Measurements from ENCODE around the gene ARL17A.
"Not testable (repeated sequence)": the region's sequence is repeated elsewhere in the genome, so short reads cannot be mapped to it uniquely, and the experiment has no call there.

Gene ARL17A
- 0.78 to 1.8 reads per million in 2 experiments for total RNA-seq

DNA sequence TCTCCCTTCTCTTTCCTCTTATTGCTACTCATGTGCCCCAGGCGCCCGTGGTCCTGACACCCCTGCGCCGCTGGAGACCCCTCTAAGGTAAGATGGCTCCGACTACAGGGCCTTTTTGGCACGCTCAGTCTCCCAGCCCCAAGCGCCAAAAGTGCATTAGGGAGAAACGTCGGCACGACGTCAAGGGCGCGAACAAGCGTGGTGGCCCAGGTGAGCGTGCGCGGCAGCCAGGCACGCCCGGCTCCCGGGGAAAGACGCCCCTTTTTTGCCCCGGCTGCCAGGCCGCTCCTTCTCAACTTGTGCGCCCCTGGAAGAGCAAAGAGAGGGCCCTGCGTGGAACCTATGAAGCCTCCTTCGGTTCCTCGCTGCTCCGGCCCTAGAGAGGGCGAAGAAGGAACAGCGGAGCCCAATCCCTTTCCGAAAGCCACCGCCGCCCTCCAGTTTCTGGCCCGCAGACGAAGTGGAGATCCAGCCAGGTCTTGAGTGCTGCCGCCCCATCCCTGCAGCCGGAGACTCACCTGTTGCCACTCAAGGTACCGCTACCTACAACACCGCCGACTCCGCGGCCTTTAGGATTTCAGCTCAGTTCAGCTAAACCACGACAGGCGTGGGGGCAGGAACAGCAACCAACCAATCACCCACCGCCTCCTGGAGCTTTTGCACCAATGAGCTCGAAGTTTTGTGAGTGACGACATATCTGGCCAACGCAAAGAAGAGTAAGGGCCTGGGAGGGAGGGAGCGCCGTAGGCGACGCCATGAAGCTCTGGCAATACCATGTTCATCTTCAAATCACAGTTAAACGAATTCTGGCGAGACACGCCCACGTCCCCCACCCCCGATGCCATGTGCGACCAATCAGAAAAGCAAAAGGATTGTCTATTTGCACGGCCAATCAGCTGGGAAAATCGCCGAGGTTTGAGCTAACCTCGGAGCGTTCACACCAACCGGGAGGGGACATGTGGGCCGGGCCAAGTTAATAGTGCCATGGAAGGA lies at the start of gene ARL17A:
TSS of gene ARL17A (minus strand) at position 609 of the 993 bp plus-strand sequence. CDS start 3,369 bp downstream, outside the sequence.
- peak; percentile 75 for DNase-seq (ENCODE audit: low read depth)

DNA sequence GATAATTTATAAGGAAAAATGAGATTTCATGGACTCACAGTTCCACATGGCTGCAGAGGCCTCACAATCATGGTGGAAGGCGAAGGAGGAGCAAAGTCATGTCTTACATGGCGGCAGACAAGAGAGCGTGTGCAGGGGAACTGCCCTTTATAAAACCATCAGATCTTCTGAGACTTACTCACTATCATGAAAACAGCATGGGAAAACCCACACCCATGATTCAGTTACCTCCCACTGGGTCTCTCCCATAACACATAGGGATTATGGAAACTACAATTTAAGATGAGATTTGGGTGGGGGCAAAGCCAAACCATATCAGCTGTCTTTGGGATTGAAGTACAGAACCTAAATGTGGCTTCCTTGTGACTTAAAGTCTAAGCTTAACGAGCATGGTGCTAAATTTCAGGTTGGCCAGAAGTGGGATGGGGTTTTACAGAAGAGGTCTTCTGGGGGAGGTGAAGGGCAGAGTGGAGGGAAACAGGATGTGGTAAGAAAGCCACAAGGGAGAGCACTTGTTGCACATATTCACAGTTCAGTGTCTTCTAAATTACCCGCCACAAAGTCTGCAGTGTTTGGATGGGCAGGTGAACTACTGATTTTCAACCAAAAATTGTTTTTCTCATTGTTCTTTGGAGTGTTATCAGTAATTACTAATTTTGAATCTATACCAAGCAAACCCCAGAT lies 49.4 kb upstream of the ARL17A start:
- not testable (repeated sequence) for DNase-seq (ENCODE audit: low read depth)

DNA sequence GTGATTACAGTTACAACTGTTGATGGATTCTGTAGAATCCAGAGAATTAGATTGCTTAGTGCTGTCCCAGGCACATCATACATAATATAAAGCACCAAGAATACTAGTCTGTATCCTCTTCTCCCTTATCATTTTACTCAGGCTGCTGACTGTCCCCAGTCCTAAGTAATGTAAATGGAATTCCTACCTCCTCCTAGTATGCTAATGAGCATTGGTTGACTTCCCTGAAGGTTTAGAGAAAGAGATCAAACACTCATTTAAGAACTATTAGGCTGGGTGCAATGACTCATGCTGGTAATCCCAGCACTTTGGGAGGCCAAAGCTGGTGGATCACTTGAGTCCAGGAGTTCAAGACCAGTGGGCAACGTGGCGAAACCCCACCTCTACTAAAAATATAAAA lies 48.0 kb upstream of the ARL17A start:
- not testable (repeated sequence) for DNase-seq (ENCODE audit: low read depth)

DNA sequence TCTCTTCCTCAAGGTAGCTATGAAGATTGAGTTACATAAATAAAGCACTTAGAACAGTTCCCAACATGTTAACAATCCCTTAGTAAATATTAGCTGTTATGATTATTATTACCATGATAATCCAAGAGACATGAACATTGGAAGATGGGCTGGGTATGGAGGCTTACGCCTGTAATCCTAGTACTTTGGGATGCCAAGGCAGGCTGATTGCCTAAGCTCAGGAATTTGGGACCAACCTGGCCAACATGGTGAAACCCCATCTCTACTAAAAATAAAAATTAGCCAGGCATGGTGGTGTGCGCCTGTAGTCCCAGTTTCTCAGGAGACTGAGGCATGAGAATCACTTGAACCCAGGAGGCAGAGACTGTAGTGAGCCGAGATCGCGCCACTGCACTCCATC lies 45.2 kb upstream of the ARL17A start:
- not testable (repeated sequence) for DNase-seq (ENCODE audit: low read depth)

DNA sequence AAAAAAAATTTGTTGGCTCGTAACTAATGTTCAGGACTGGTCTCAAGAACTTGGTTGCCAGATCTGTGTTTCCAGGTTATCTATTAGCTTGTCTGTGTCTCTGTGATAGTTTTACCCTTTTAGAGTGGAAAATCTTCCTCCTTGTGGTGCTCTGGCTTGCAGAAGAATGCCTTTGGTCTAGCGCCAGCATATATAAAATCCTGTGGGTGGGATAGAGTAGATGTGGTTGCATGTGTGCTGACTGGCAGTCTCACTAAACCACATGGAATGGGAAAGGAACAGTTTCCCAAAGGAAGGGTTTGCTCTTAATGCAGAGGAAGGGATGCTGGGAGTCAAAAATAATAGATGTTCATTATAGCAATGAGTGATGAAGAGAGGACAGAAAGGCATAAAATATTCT lies 44.3 kb upstream of the ARL17A start:
- DNase-seq (ENCODE audit: low read depth), result not testable (repeated sequence)

DNA sequence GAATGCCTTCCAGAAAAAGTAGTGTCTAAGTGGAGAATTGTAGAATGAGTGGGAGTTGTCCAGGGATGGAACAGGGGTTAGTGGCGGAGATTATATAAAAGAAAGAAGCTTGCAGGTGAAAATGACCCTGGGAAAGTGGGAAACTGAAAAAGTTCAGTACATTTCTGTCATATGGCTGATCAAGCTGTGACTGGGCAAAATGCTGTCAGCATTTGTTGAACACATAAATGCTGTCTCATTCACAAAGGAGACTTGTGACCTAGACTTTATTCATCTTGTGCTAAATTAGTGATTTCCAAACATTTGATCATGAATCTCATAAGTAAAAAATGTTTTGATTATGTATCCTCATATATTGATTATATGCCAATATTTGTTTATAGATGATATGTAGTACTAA lies 39.5 kb upstream of the ARL17A start:
- not testable (repeated sequence) for DNase-seq (ENCODE audit: low read depth)

DNA sequence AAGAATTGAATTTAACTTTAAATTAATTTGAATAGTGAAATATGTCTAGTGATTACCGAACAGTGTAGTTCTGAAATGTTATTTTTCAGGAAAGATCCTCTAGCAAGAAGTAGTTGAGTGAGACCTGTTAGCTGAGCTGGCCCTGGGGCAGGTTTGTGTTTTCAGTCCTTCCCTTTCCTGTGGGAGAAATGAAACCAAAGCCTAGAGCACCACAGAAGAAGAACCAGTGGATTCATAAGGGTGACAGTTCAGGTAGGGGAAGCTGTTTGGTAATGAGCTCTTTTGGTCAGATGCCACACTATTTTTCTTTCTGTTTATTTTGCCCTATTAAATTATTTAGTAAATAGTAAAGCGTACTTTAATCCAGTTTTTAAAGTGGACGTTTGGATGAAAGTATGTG lies 37.6 kb upstream of the ARL17A start:
- DNase-seq (ENCODE audit: low read depth), result not testable (repeated sequence)

DNA sequence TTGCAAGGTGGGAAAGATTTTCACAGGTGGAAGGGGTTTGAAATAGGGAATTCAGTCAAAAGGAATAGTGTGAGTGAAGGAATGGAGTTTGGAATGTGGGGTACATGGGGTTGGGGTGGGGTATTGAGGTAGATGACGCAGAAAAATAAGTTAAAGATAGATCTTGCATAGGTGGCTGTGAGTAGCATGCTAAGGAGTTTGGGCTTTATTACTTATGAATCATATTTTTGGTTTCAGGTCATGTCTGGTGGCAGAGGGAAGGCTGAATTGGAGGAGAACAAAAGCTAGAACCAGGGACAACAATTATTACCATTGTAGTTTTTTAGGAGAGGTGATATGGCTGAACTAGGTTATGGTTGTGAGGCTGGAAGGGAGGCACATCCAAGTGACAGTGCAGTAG lies 34.4 kb upstream of the ARL17A start:
- not testable (repeated sequence) for DNase-seq (ENCODE audit: low read depth)

DNA sequence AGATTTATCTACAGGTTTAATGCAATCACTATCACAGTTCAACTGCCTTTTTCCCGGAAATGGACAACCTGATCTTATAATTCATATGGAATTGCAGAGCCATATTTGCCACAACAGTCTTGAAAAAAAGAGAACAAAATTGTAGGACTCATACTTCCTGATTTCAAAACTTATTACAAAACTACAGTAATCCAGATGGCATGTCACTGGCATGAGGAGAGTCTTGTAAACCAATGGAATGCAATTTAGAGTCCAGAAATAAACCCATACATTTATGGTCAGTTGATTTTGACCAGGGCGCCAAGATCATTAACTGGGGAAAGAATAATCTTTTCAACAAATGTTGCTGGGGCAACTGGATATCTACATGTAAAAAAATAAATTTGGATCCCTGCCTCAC lies 31.8 kb upstream of the ARL17A start:
- DNase-seq (ENCODE audit: low read depth), result not testable (repeated sequence)

DNA sequence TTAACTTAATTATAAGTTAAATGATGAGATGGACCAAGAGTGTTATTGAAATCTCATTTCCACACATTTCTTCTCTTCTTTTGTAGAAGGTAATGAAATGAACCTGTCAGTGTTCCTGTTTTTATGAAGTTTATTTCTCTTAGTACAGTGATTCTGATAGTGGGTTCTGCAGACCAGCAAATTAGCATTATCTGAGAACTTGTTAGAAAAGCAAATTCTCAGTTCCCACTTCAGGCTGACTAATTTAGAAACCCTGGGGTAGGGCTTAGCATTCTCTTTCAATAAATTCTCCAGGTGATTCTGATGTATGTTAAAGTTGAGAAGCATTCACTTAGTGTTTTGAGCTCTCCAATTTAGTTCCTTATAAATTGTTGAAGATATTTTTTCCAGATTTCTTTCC lies 23.6 kb upstream of the ARL17A start:
- not testable (repeated sequence) for DNase-seq (ENCODE audit: low read depth)

DNA sequence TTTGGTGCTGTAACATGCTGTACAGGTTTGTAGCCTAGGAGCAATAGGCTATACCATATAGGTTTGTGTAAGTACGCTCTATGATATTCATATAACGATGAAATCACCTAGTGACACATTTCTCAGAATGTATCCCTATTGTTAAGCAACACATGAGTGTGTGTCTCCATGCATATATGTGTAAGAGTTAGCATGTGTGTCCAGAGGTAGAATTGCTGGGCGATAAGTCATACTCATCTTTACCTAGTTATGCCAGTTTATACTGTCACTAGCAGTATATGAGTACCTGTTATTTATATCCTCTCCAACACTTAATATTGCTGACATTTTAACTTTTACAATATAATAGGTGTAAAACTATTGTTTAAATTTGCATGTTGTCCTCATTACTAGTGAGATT lies 21.3 kb upstream of the ARL17A start:
- DNase-seq (ENCODE audit: low read depth), result not testable (repeated sequence)

DNA sequence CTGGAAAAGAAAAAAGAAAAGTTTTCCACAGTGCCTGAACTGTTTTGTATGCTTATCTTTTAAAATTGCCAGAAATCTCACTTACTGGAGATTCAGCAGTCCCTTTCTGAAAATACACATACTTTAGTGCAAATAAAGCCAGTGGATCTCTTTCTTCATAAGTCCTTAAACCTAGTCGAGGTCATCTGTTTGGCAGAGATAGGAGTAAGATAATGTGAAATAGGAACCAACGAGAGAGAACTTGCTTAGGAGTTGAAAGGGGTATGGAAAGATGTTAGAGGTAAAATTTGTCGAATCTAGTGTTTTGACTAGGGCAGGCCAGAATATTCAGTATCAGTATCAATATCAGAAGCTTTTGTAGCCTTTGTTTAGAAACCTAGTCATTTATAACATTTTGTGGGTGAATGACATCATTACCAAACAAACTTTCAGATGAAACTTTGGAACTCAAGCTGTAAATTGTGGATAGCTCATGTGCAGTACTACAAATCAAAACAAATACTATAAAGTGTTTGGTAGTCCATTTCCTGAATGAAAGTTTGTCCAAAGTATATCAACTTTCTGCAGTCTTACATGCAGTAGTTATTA lies 18.9 kb upstream of the ARL17A start:
- DNase-seq (ENCODE audit: low read depth), result not testable (repeated sequence)

DNA sequence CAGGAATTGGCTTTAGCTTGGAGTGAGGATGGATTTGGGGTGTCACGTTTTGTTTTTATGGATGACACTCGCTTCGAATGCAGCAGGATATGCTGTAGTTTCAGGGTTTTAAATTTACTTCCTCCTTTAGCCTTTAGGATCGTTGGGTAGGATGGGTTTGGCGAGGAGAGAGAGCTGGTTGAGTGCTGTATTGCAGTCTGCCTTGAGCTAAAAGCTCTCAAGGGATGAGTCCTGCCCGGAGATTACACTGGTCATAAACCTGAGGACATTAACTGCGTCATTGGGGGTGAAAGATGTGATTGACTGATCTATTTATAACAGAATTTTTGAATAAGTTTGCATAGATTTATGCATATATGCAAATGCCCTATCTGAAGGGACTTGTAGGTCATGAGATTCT lies 11.8 kb upstream of the ARL17A start:
- DNase-seq (ENCODE audit: low read depth), result not testable (repeated sequence)

DNA sequence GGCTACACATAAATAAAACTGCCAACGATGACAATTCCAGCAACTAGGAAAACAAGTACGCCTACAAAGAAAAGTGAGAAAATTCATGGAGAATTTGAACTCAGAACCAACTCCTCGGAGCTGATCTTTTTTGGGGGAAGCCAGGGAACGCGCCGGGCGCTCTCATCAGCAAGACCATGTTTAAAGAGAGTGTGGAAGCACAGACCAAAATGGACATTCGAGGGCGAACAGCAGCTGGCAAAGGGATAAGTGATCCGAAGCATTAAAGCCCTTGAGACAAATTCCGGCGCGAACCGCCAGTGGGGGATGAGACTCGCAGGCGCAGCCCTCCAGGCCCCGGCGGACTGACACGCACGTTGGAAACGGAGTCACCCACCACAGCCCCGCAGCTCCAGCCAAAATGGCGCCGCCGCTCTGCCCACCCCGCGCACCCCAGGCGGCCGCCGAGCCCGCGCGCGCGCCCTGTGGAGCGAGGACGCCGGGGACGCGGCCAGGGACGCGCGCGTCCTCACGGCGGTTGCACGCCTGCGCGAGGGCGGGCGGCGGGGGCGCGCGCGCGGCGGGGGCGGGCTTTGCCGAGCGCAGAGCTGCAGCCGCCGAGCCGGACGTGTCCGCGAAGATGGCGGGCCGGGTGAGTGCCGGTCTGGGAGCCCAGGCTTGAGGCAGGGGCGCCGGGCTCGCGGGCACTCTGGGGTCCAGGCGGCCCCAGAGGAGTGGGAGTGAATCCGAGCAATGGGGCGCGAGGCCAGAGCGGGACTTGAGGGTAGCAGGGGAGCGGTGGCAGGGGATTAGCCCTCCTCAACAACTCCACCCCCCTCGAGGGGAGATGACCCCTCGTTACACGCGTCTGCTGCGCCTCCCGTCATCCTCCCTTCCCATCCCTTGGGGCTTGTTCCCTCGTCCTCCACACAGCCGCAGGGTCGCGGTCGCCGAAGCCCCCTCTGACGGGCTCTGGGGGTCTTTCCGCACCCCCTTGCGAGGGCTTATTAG lies 11.0 kb upstream of the ARL17A start, which contains the start of gene NSF:
TSS of gene NSF (plus strand) at position 513 of the 990 bp plus-strand sequence. CDS start at position 620, 107 bp downstream.
- DNase-seq (ENCODE audit: low read depth), result not testable (repeated sequence)

DNA sequence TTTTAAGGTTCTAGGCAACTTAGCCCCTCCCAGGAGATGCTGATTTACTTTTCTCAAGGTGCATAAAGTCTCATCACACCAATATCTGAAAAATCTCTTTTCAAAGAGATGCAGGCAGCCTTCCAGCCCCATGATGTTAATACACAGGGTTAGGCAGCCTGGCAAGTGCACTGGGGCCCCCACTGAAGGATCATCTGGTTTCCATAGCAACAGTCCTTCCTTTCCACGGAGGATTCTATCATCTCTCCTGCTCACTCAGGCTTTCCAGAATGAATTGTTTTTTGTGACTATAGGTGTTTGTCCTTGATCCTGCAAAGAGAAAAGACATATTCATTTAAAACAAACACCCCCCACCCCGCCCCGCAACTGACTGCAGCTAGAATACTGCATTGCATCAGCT lies 6.0 kb upstream of the ARL17A start:
- not testable (repeated sequence) for DNase-seq (ENCODE audit: low read depth)

DNA sequence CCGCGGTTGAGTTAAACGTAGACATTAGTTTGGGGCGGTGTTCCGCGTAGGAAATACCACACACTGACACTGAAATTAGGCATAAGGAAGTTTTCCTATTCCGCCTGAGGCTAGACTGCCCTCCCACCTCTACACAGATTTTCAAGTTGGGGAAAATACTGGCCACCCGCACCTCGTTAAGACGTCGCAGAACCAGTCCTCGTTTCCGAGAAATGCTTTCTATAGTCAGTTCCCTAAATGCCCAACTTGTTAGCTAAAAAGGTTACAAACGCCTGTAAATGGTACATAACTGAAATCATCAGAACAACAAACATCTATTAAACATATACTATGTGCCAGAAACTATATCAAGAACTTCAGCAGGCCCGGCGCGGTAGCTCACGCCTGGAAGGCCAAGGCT lies 591 bp upstream of the ARL17A start:
- not testable (repeated sequence) for DNase-seq (ENCODE audit: low read depth)

DNA sequence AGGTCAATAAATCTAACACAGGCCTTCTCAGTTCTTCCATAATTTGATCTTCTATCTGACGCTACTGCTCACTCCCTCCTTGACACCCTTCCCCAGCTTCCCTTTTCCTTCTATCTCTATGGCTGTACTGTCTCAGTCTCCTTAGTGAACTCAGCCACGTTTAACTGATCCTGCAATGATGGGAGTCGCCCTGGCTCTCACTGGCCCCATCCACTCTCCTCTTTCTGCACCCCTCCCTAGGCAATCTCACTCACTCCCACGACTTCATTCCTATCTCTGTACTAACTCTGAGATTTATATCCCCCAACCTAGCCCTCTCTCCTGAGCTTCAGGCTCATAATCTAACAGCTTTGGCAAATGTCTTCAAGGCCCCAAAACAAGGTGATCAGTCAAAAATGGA lies 7.7 kb downstream of the ARL17A start:
- DNase-seq (ENCODE audit: low read depth), result not testable (repeated sequence)

DNA sequence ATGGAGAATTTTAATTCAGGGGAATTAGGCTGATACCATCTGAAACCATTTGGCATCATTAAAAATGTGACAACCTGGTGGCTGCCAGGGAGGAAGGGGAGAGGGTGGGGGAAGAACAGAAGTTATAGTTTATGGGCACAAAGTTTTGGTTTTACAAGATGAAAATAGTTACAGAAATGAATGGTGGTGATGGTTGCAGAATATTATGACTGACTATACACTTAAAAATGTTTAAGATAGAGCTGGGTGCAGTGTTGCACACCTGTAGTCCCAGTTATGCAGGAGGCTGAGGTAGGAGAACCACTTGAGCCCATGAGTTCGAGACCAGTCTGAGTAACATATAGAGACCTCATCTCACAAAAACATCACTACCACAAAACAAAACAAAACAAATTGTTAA lies 12.5 kb downstream of the ARL17A start:
- not testable (repeated sequence) for DNase-seq (ENCODE audit: low read depth)

DNA sequence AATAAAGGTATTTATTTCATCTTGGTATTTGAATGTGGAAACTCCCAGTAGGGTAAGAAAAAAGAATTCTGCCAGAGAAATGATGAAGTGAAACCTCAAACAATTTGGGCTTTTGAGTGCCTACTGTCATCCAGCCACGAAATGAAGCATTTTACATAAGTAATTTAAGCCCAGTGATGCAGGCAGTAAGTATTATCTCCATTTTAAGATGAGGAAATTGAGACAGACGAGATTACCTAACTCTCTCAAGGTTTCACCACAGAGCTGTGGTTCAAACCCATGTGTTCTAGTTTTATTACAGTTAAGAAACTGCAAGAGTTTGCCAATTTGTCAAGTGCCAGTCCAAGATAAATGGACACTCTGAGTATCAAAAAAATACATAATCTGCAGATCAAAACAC lies 13.2 kb downstream of the ARL17A start:
- not testable (repeated sequence) for DNase-seq (ENCODE audit: low read depth)

DNA sequence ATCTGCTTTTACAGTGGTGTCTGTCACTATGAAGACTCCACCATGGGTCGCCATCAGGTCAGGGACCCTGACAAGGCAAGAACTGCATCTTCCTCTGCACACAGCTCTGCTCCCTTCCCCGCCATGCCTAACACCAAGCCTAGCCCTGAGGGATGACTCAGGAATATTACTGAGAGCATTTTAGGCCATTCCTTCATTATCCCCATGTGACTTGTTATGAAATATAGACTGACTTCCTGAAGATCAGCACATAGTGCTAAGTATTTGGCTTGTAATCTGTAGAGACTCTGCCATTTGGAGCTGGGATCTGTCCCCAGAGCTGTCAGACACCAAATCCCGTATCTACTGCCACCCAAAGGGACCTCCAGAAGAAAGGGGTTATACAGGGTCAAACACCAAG lies 19.4 kb downstream of the ARL17A start:
- DNase-seq (ENCODE audit: low read depth), result not testable (repeated sequence)

DNA sequence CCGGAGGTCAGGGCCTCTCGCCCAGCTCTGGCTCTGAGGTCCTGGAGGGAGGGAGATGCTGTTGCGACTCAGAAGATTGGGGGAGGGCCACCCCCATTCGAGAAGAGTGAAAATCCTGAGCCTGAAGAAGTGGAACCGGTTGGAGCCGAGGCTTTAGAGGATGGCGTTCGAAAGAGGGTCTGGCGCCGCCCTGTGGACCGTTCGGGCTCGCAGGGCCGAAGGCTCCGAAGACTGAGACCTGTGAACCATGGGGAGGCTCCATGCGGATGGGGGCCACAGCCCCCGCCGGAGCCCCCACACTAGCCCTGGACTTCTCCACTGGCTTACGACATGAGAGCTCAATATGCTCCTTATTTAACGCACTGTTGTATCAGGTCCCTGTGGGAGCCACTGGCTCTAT lies 20.3 kb downstream of the ARL17A start:
- DNase-seq (ENCODE audit: low read depth), result not testable (repeated sequence)
